D721Med (cell line): ENCODE measurements around the gene TNIK.

Source experiments
- DNase-seq: peaks from one replicate; pipeline ENCODE4 v3.0.0; 2011; ENCODE audit warnings: low spot score; ENCODE audit not compliant: insufficient read length
- FAIRE-seq: peaks from 2 replicates; lab custom pipeline; 2011; peaks lifted over from hg19 to GRCh38; lab: Jason Lieb, UNC
- TF ChIP-seq, protein P1 (sequence below): IDR thresholded peaks from 2 replicates; pipeline ENCODE4 v1.5.1; 2012; ENCODE audit warnings: mild to moderate bottlenecking, control low read depth; ENCODE audit not compliant: insufficient read depth; ENCODE audit errors: missing control alignments

TNIK gene

DNA sequence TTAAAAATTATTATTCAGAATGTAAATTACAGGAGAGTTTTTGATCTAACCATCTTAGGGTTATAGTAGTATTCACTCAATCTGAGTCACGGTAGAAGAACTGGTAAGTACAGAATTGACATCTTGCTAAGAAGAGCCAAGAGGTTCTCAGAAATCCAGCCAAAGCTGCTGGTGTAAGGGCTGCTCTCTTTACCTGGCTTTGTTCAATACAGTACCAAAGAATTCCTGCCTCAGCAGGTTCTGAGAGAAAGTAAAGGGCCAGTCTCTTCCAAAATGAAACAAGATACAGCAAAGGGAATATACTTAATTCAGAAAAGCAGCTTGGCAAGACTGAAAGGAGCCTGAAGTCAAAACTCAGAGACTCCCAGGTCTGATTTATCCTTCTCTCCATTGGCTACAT is 193.1 kb downstream of the TNIK start:
- DNase-seq = no peak
- TF ChIP-seq, protein P1, sequence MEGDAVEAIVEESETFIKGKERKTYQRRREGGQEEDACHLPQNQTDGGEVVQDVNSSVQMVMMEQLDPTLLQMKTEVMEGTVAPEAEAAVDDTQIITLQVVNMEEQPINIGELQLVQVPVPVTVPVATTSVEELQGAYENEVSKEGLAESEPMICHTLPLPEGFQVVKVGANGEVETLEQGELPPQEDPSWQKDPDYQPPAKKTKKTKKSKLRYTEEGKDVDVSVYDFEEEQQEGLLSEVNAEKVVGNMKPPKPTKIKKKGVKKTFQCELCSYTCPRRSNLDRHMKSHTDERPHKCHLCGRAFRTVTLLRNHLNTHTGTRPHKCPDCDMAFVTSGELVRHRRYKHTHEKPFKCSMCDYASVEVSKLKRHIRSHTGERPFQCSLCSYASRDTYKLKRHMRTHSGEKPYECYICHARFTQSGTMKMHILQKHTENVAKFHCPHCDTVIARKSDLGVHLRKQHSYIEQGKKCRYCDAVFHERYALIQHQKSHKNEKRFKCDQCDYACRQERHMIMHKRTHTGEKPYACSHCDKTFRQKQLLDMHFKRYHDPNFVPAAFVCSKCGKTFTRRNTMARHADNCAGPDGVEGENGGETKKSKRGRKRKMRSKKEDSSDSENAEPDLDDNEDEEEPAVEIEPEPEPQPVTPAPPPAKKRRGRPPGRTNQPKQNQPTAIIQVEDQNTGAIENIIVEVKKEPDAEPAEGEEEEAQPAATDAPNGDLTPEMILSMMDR = no peak
- no peak for FAIRE-seq

DNA sequence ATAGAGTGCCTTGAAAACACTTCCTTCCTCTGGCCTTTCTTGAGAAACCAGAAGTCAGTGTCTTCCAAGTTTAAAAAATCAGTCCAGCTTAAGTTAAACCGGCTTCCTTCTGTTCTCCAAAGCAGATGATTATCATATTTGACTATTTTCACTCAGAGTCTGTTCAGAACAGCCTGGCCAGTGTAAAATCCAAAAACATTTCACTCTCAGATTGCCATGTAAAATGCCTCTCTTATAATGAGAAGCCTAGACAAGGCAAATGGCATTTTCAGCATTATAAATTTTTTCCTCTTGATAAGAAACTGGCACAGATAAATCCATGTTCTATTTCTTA is 193.5 kb downstream of the TNIK start:
- FAIRE-seq = no peak
- DNase-seq = no peak

DNA sequence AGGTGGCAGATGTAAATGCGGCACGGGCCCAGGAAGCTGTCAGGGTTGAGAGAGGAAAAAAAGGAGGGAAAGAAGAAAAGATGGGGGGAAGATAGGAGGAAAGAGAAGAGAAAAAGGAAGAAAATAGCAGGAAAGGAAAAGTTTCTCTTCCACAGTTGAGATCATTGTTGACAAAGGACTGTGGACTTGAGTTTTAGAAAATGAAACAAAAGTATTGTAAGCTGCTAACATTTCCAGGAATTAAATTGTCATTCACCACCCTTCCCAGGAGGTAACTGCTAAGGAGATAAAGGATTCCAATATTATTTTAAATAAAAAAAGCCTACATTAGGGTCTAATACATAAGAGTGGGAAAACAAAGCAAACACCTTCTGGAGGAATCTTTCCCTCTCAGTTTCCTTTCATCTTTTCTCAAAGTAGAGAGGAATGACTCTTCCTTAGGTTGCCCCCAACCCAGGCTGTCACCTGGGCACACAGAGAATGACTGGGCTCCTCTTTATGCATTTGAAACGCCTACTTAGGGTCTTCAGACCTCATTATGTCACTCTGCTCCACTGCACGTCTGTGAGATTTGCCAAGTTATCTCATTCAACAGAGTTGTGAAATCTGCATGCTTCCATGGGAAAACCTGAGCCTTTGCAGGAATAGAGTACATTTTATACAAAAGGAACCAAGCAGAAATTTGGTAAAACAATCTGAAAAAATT is 194.0 kb downstream of the TNIK start:
- no peak for DNase-seq
- no peak for FAIRE-seq
- TF ChIP-seq, protein P1 = no peak

More for the DNA sequence above, 193.5 kb downstream of the TNIK start:
- TF ChIP-seq, protein P1 = no peak

DNA sequence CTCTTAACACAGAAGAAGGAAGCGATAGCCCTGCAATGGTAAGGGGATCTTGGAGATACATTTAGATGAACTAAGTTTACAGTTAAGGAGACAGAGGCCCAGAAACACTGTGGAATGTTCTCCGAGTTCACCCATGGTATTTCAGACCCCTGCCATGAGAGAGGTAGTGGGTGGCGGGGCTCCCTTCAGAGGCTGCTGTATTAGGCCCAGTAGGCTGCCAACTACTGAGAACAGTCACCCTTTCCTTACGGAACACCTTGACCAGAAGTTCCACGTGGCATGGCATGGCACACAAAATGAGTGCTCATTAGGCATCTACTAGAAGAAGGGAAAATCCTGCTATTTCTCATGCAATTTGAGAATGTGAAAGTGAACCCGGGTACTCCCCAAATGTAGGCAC is 195.4 kb downstream of the TNIK start:
- TF ChIP-seq, protein P1 = no peak
- DNase-seq (no peak), FAIRE-seq (no peak)

DNA sequence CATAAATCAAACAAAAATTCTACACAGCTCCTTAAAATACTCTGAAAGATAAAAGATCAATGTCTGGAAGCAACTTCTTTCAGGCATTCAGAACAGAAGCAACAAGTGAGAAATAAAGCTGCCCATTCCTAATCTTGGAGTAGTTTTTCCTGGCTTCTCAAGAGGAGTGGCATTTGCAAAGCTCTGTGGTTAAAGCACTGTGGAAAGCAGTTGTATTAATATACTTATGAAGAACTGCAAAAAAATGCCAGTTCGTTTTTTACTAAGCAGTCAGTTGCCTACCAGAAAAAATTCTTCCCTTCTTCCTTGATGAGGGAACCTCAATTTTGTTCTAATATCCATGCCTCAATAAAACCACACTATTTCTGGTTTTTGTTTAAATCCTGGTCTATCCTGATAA is 197.8 kb downstream of the TNIK start:
- FAIRE-seq (no peak), DNase-seq (no peak)
- TF ChIP-seq, protein P1 = no peak

DNA sequence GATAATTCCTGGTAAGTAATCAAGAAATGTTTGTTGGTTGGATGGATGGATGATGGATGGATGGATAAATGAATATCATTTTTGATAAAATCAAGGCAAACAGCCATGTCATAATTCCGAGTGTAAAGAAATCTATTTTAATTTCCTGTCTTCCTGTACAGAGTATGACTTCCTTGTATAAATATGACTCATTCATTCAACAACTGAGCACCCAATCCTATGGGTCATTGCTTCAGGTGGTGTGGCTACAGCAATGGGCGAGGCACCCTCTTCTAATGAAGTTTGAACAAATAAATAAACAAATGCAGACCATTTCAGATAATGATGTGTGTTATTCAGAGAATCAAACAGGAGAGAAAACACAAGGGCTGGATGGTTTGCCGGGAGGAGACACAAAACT is 198.7 kb downstream of the TNIK start:
- FAIRE-seq (no peak), DNase-seq (no peak)
- TF ChIP-seq, protein P1 = no peak

DNA sequence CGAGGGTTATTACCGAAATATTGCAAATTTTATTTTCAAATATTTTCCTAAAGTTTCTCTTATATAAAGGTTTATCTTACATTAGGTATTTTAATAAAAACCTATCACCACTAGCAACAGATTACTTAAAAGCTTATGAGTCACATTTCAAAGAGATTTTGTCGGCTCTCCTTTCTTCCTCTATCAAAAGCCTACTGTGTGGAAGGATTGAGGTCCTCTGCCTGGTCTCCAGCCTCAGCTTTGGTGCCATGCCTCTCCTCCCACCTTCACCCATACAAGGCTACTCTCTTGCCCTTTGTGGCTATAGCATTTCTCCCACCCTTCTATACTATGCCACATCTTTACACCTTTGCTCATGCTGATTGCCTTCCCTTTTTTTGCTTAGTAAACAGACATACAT is 199.3 kb downstream of the TNIK start:
- no peak for DNase-seq
- TF ChIP-seq, protein P1 = no peak
- no peak for FAIRE-seq
